HS-27A (cell line): Measurements from ENCODE around the gene MMP15.
"Not testable (repeated sequence)": the region's sequence is repeated elsewhere in the genome, so short reads cannot be mapped to it uniquely, and the experiment has no call there.

Source experiments
- DNase-seq: peaks from one replicate; pipeline ENCODE4 v3.0.0-alpha.2; 2012; ENCODE audit warnings: low read depth, missing footprints

MMP15 gene

DNA sequence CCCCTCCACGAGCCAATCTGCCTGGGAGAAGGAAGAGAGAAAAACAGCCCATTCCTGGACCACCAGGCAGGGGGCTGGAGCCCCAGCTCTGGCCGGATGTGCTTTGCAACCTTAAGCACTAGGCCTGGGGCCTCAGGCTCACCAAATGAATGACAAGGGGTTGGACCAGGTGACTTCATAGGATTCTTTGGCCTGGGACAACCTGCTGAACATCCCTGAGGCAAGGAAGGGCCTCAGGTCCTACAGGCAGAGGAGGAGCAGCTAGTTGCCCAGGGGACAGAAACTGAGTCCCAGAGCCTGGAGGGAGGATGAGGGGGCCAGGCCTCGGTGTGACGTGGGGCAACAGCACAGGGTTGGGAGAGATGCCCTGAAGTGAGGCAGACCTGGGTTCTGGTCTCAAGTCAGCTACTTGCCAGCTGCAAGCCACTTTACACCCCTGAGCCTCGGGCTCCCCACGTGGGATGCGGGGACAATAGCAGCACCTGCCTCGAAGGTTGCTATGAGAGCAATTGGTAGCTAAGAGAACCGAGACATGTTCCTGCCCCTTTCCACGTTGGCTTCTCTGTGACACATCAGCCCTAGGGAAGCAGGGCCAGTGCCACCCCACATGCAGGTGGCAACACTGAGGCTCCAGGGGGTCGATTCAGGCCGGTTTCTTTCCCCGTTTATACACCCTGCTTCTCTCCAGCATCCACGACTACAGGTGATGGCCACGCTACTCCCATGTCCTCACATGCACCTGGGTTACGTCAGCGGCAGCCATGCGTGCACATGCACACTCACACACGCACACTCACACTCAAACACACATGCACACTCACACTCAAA is 61.0 kb downstream of the MMP15 start:
- no peak for DNase-seq

DNA sequence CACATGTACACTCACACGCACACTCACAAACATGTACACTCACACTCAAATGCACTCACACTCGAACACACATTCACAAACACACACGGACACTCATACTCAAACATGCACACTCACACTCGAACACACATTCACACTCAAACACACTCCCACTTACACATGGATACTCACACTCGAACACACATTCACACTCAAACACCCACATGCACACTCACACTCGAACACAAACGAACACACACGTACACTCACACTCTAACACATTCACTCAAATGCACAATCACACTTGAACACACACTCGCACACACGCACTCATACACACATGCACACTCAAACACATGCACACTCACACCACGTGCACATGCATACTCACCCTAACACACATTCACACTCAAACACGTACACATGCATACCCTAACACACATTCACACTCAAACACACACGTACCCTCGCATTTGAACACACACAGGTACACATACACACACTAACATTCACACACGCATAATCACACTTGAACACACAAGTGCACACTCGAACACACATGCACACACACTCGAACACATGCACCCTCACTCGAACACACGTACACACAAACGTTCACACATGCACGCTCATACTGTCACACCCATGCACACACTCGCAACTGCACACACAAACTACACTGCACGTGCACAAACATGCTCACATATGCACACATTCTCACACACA is 61.8 kb downstream of the MMP15 start:
- no peak for DNase-seq

DNA sequence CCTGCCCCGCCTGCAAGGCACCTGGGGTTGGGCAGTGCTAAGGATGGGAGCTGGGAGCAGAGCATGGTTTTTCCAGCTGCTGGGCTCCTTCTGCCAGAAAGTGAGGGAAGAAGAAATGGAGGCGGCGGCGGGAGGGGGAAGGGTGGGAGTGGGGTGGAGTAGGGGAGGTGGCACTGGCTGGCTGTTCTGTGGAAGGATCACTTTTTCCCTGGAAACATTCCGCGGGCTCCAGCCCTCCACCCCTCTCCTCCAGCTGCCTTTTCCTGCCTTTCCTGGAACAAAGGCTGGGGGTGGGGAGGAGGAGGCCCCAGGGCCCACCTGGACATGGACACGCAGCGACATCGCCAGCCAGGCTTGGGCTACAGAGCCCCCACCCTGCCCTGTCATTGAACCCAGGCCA is 62.5 kb downstream of the MMP15 start:
- DNase-seq, result no peak

DNA sequence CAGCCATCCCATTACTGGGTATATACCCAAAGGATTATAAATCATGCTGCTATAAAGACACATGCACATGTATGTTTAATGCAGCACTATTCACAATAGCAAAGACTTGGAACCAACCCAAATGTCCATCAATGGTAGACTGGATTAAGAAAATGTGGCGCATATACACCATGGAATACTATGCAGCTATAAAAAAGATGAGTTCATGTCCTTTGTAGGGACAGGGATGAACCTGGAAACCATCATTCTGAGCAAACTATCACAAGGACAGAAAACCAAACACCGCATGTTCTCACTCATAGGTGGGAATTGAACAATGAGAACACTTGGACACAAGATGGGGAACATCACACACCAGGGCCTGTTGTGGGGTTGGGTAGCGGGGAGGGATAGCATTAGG is 64.8 kb downstream of the MMP15 start:
- DNase-seq, result not testable (repeated sequence)

DNA sequence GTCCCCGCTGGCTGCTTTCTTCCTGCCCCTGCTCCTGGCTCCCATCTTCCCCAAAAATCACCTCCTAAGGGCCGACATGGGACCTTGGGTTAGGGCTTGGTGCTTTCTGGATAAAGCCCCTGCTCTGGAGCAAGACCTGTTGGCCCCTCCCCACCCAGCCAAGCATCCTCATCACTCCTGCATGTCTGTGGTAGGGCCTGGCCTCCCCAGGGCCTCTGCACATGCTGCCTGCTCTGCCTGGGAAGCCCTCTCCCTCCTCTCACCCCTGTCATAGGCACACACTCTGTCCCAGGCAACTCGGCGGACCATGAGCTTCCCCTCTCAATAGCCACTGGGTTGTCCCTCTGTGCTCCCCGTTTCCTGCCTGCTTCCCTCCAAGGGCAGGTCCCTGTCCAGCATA is 68.5 kb downstream of the MMP15 start:
- DNase-seq, result no peak

DNA sequence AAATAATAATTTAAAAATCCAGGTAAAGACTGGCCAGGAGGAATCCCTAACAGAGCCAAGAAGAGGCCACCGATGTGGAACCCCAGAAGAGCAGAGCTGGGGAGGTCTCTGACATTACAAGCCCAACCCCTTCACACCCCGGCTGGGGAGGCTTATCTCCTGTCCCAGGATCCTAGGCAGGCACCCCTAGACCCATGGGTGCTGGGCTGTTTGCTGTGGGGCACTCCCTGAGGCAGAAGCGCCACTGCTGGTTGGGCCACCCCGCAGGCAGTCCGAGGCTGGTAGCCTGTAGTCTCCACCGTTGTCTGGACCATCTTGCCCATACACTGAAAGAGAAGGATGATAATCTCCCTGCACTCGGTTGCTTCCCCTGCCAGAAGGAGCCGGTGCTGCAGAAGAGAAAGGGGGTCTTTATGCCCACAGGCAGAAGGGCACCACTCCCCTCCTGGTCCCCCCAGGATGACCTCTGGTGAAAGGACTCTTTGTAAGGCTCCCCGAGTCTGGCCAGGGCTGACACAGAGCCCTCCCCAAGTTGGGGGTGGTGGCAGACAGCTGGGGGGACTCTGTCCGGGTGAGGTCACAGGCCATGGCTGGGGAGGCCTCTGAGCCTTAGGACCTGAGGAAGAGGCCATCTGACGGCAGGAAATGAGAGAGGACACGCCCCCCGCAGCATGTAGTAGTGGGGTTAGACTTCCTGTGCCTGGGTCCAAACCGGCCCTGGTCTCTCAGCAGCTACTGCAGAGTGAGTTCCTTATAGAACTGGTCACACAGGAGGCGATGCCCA is 69.4 kb downstream of the MMP15 start:
- DNase-seq, result no peak

DNA sequence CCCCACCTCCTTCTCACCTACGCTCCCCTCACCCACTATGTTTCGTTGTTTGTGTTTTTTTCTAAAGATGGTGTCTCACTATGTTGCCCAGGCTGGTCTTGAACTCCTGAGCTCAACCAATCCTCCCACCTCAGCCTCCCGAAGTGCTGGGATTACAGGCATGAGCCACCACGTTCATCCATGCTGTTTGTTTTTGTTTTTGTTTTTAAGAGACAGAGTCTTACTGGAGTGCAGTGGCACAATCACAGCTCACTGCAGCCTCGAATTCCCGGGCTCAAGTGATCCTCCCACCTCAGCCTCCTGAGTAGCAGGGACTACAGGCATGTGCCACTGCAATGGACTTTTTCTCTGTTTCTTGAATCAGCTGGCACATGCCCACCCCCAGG is 70.0 kb downstream of the MMP15 start:
- DNase-seq, result not testable (repeated sequence)

DNA sequence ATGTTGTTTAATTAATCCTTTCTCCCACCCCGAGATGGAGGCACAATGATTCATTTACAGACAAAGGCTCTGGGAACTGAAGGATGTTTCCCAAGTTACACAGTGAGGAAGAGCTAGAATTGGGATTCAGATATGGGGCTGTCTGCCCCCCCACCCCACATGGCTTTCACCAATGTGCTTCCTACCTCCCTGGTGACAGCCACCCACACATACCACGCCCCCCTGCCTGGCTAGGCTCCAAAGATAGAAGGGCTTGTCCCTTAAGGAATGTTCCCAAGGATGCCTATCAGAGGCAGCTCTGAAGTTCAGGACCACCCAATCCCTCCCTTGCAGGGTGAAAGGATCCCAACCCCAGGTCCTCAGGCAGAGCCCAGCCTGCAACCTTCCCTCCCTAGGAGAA is 70.7 kb downstream of the MMP15 start:
- no peak for DNase-seq
